Measurements from ENCODE around the gene IL36RN.

The IL36RN gene

GRCh38 chr2:113058998-113059960 is at the start of gene IL36RN:
Gene IL36RN (plus strand): TSS chr2:113059198. CDS start chr2:113059439, 241 bp downstream.
- no peak within 1 kb of the TSS for H3K4me2 ChIP-seq (ENCODE audit: low read depth, low read length)
- peaks cover under 1% of the 10 kb centered on the region for H3K4me1 ChIP-seq (ENCODE audit: low read length)
- no peaks in the 10 kb centered on the region for H3K36me3 ChIP-seq (replicated peaks; ENCODE audit: insufficient read depth, low read length)
- no peaks in the 10 kb centered on the region for H3K79me2 ChIP-seq (ENCODE audit: low read length)
- H3K27ac ChIP-seq (ENCODE audit: low read length): no peak within 1 kb of the TSS
- TF ChIP-seq EZH2phosphoT487 (IDR thresholded peaks at IDR 0.05; ENCODE audit: low read length) (no peak), EZH2 (optimal IDR thresholded peaks at IDR 0.05; ENCODE audit: low read depth, low read length) (no peak), CTCF (IDR thresholded peaks at IDR 0.05; ENCODE audit: low read length) (no peak)
- no peaks in the 10 kb centered on the region for H4K20me1 ChIP-seq (ENCODE audit: insufficient read depth, low read length)
- no peak within 1 kb of the TSS for H2AFZ ChIP-seq (ENCODE audit: low read length)
- no peak within 1 kb of the TSS for H3K9ac ChIP-seq (ENCODE audit: low read length)
- H3K27me3 ChIP-seq (replicated peaks; ENCODE audit: insufficient read depth, low read length): no peaks in the 10 kb centered on the region
- no peaks in the 10 kb centered on the region for H3K9me2 ChIP-seq (replicated peaks; ENCODE audit: insufficient read depth, low read length)
- no peak for DNase-seq
- no peaks in the 10 kb centered on the region; the same call in 1 of the 2 replicates for H3K9me3 ChIP-seq (replicated peaks; ENCODE audit: insufficient read depth, low read length)
- H3F3A ChIP-seq (ENCODE audit: insufficient read depth, low read length): no peaks in the 10 kb centered on the region
- H3K4me3 ChIP-seq (ENCODE audit: low read length): no peak within 1 kb of the TSS

- H3F3A ChIP-seq (ENCODE audit: insufficient read depth, low read length): peaks cover 10% of the 10 kb centered on the region; the same call in 1 of the 2 replicates
- H3K9me2 ChIP-seq (replicated peaks; ENCODE audit: insufficient read depth, low read length): no peaks in the 10 kb centered on the region
- H3K4me3 ChIP-seq (ENCODE audit: low read length): no peak overlapping the region
- no peak overlapping the region for H3K9ac ChIP-seq (ENCODE audit: low read length)
- peak; percentile 71 for DNase-seq
- H3K4me1 ChIP-seq (ENCODE audit: low read length): peaks cover 21% of the 10 kb centered on the region
- H3K27ac ChIP-seq (ENCODE audit: low read length): peak overlapping the region; percentile 13; the same call in 1 of the 2 replicates
- H2AFZ ChIP-seq (ENCODE audit: low read length): no peak overlapping the region
- no peaks in the 10 kb centered on the region for H3K9me3 ChIP-seq (replicated peaks; ENCODE audit: insufficient read depth, low read length)
- no peaks in the 10 kb centered on the region for H3K27me3 ChIP-seq (replicated peaks; ENCODE audit: insufficient read depth, low read length)
- H3K4me2 ChIP-seq (ENCODE audit: low read depth, low read length): peak overlapping the region; percentile 13; the same call in 1 of the 2 replicates
- TF ChIP-seq CTCF (IDR thresholded peaks at IDR 0.05; ENCODE audit: low read length) (no peak), EZH2phosphoT487 (IDR thresholded peaks at IDR 0.05; ENCODE audit: low read length) (no peak)
- H3K36me3 ChIP-seq (replicated peaks; ENCODE audit: insufficient read depth, low read length): no peaks in the 10 kb centered on the region
- H4K20me1 ChIP-seq (ENCODE audit: insufficient read depth, low read length): no peaks in the 10 kb centered on the region
- H3K79me2 ChIP-seq (ENCODE audit: low read length): no peaks in the 10 kb centered on the region
These were observed 49.4 kb upstream of the IL36RN start for GRCh38 chr2:113009622-113010021.

- H3K9me3 ChIP-seq (replicated peaks; ENCODE audit: insufficient read depth, low read length): no peaks in the 10 kb centered on the region
- DNase-seq: no peak
- H3K9ac ChIP-seq (ENCODE audit: low read length): no peak overlapping the region
- no peaks in the 10 kb centered on the region for H3K9me2 ChIP-seq (replicated peaks; ENCODE audit: insufficient read depth, low read length)
- peaks cover 10% of the 10 kb centered on the region; the same call in 1 of the 2 replicates for H3F3A ChIP-seq (ENCODE audit: insufficient read depth, low read length)
- H2AFZ ChIP-seq (ENCODE audit: low read length): no peak overlapping the region
- H3K79me2 ChIP-seq (ENCODE audit: low read length): no peaks in the 10 kb centered on the region
- no peaks in the 10 kb centered on the region for H4K20me1 ChIP-seq (ENCODE audit: insufficient read depth, low read length)
- no peaks in the 10 kb centered on the region for H3K27me3 ChIP-seq (replicated peaks; ENCODE audit: insufficient read depth, low read length)
- peak overlapping the region; percentile 13; the same call in 1 of the 2 replicates for H3K4me2 ChIP-seq (ENCODE audit: low read depth, low read length)
- no peak overlapping the region for H3K4me3 ChIP-seq (ENCODE audit: low read length)
- no peak overlapping the region; the same call in 1 of the 2 replicates for H3K27ac ChIP-seq (ENCODE audit: low read length)
- H3K4me1 ChIP-seq (ENCODE audit: low read length): peaks cover 21% of the 10 kb centered on the region
- H3K36me3 ChIP-seq (replicated peaks; ENCODE audit: insufficient read depth, low read length): no peaks in the 10 kb centered on the region
- TF ChIP-seq EZH2phosphoT487 (IDR thresholded peaks at IDR 0.05; ENCODE audit: low read length) (no peak), CTCF (IDR thresholded peaks at IDR 0.05; ENCODE audit: low read length) (no peak), EZH2 (optimal IDR thresholded peaks at IDR 0.05; ENCODE audit: low read depth, low read length) (no peak)
These were observed 48.9 kb upstream of the IL36RN start for GRCh38 chr2:113010088-113010487.

Measured in MM.1S (cell line).